SK-N-SH treated with all-trans-retinoic acid at 6 μM for 48 hours (cell line): Measurements from ENCODE around the gene TUT1.
"Not testable (repeated sequence)": the region's sequence is repeated elsewhere in the genome, so short reads cannot be mapped to it uniquely, and the experiment has no call there.

Experiments used
- ATAC-seq: fragments of 200-7000 bp; cut with Tn5 transposase; 3 replicates; pipeline ENCODE4 v1.9.1; 2020; ENCODE audit warnings: mild to moderate bottlenecking, moderate library complexity
- ARNTL ChIP-seq: fragments of 450-650 bp; formaldehyde crosslinking; IDR thresholded peaks from 2 replicates; pipeline ENCODE4 v1.5.0; 2020; ENCODE audit warnings: low read depth, mild to moderate bottlenecking, moderate library complexity, borderline replicate concordance
- CSDC2 ChIP-seq: fragments of 250-450 bp; sonication (Bioruptor Pico); IDR thresholded peaks from 2 replicates; pipeline ENCODE4 v1.5.0; 2020; ENCODE audit warnings: mild to moderate bottlenecking, moderate library complexity
- ESRRG ChIP-seq: fragments of 250-450 bp; sonication (Bioruptor Pico); IDR thresholded peaks from 2 replicates; pipeline ENCODE4 v1.6.1; 2021; ENCODE audit warnings: mild to moderate bottlenecking
- GLIS3 ChIP-seq: fragments of 250-450 bp; sonication (Bioruptor Pico); IDR thresholded peaks from 2 replicates; pipeline ENCODE4 v1.5.0; 2020; ENCODE audit warnings: mild to moderate bottlenecking, moderate library complexity
- ISL1 ChIP-seq: fragments of 250-450 bp; sonication (Bioruptor Pico); IDR thresholded peaks from 2 replicates; pipeline ENCODE4 v2.1.2; 2022; ENCODE audit warnings: mild to moderate bottlenecking, moderate library complexity
- OSR1 ChIP-seq: fragments of 250-450 bp; sonication (Bioruptor Pico); IDR thresholded peaks from 2 replicates; pipeline ENCODE4 v1.8.0; 2022; ENCODE audit warnings: moderate library complexity, mild to moderate bottlenecking, inconsistent platforms
- PPARA ChIP-seq: fragments of 250-450 bp; sonication (Bioruptor Pico); IDR thresholded peaks from 2 replicates; pipeline ENCODE4 v1.5.0; 2020; ENCODE audit warnings: mild to moderate bottlenecking, borderline replicate concordance
- RARB ChIP-seq: fragments of 250-450 bp; sonication (Bioruptor Pico); IDR thresholded peaks from 2 replicates; pipeline ENCODE4 v1.8.0; 2021; ENCODE audit warnings: mild to moderate bottlenecking, moderate library complexity
- SNAI2 ChIP-seq: fragments of 250-450 bp; sonication (Bioruptor Pico); IDR thresholded peaks from 2 replicates; pipeline ENCODE4 v1.5.0; 2020; ENCODE audit warnings: mild to moderate bottlenecking, moderate library complexity
- TCF4 ChIP-seq: fragments of 250-450 bp; sonication (Bioruptor Pico); IDR thresholded peaks from 2 replicates; pipeline ENCODE4 v1.8.0; 2021; ENCODE audit warnings: mild to moderate bottlenecking, moderate library complexity, borderline replicate concordance
- TOX ChIP-seq: fragments of 250-450 bp; sonication (Bioruptor Pico); IDR thresholded peaks from 2 replicates; pipeline ENCODE4 v1.8.0; 2021; ENCODE audit warnings: mild to moderate bottlenecking, moderate library complexity, borderline replicate concordance
- ZC3H10 ChIP-seq: fragments of 250-450 bp; sonication (Bioruptor Pico); IDR thresholded peaks from 2 replicates; pipeline ENCODE4 v1.5.1; 2021; ENCODE audit warnings: mild to moderate bottlenecking, moderate library complexity
- ZFP3 ChIP-seq: fragments of 250-450 bp; sonication (Bioruptor Pico); IDR thresholded peaks from 2 replicates; pipeline ENCODE4 v1.5.0; 2020; ENCODE audit warnings: mild to moderate bottlenecking, moderate library complexity
- ZFP30 ChIP-seq: fragments of 450-650 bp; formaldehyde crosslinking; IDR thresholded peaks from 2 replicates; pipeline ENCODE4 v1.5.0; 2022; ENCODE audit warnings: mild to moderate bottlenecking, moderate library complexity
- ZNF565 ChIP-seq: fragments of 450-650 bp; formaldehyde crosslinking; conservative IDR thresholded peaks from 2 replicates; pipeline ENCODE4 v1.5.0; 2020; ENCODE audit warnings: low read depth, mild to moderate bottlenecking, moderate library complexity
- ZNF70 ChIP-seq: fragments of 450-650 bp; formaldehyde crosslinking; IDR thresholded peaks from 2 replicates; pipeline ENCODE4 v1.5.0; 2020; ENCODE audit warnings: mild to moderate bottlenecking, moderate library complexity
- TF ChIP-seq, protein P1 (sequence below): fragments of 250-450 bp; sonication (Bioruptor Pico); IDR thresholded peaks from 2 replicates; pipeline ENCODE4 v1.5.0; 2020; ENCODE audit warnings: mild to moderate bottlenecking, moderate library complexity
- TF ChIP-seq, protein P2 (sequence below): fragments of 250-450 bp; sonication (Bioruptor Pico); IDR thresholded peaks from 2 replicates; pipeline ENCODE4 v1.8.0; 2021; ENCODE audit warnings: low read depth, mild to moderate bottlenecking, moderate library complexity, borderline replicate concordance

Gene TUT1

DNA sequence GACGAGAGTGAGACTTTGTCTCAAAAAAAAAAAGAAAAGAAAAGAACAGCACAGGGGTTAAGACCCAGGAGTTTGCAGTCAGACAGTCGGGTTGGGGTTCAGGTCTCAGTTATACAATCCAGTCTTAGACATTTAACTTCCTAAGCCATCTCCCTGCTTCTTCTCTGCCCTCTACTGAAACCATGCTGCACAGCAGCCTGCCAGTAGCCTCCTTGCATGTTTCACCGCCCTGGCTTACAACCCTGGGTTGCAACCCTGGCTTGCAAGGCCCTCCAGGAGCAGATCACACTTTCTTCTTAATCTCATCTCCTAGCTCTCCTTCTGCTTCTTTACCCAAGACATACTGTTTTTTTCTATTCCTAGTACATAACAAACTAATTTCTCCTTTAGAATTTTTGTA is 36.4 kb upstream of the TUT1 start (continued):
- TF ChIP-seq ARNTL (CRISPR knock-in tag) (no peak), ZFP30 (CRISPR knock-in tag) (no peak), ZNF565 (CRISPR knock-in tag) (no peak), CSDC2 (CRISPR knock-in tag) (no peak), ZNF70 (CRISPR knock-in tag) (no peak), TOX (CRISPR knock-in tag) (no peak)

DNA sequence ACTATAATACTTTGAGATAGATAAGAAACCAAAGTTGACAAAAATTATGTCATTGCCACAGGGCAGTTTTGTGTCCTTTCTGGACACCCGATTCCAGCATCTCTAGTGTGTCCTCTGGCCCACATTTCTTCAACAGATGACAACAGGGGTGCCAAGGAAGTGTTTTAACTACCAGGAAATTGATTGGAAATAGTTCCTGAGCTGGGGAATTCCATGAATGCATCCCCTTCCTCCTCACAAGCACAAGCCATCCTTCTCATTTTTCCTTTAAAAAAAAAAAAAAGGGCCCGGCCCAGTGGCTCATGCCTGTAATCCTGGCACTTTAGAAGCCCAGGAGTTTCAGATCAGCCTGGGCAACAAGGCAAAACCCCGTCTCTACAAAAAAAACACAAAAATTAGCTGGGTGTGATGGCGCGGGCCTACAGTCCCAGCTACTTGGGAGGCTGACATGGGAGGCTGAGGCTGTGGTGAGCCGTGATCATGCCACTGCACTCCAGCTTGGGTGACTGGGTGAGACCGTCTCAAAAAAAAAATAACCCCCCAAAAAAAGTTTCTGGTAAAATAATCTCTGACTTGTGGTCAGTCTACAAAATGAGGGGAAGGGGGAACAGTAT is 31.3 kb upstream of the TUT1 start:
- no peak for TF ChIP-seq ZNF565 (CRISPR knock-in tag)
- ATAC-seq: no peak

DNA sequence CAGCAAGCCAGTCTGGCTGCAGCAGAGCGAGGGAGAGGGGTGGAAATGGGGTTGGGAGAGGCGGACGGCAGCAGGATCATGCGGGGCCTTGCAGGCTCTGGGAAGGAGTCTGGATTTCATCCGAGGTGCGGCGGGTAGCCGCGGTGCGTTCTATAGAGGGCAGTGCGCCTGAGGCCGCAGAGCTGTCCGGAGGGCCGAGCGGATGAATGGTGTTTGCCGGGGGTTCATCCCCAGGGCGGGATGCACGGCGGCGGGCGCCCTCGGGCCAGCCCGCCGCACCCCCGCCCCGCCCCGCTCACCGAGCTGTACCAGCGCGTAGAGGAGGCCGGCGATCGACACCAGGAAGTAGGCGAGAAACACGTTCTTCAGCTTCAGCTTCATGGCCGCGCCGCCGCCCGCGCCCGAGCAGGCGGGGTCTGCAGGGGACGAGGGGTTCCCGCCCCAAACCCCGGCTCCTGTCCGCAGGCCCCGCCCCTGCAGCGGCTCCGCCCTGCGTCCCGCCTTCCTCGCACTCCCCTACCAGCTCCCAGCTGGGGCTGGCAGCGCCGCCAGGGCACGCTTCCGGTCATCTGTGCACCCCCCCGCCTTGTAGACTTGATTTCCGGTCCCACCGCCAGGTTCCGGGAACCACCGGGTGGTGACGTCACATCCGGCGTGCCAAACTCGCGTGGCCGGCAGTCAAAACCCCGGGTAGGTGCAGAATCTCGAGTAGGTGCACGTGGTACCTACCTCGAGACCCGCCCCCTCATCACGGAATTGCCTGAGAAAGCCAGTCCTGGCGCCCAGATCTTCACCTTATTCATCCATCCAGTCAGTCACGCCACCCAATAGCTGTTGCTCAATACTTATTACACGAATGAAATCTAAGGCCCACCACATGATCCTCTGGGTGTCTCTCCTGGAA is 30.5 kb upstream of the TUT1 start, which contains the start of gene B3GAT3:
Gene B3GAT3, minus strand, starts transcription at position 420 of the 904 bp plus-strand sequence. Its CDS starts 39 bp downstream, at position 381.
- peak; percentile 96 for ATAC-seq
- TF ChIP-seq ZFP3 (CRISPR knock-in tag) (peak; percentile 78), SNAI2 (CRISPR knock-in tag) (0 out of 2 replicates have a peak, but pooled peaks have one; percentile 56), TOX (CRISPR knock-in tag) (no peak), ISL1 (CRISPR knock-in tag) (no peak), GLIS3 (CRISPR knock-in tag) (0 out of 2 replicates have a peak, but pooled peaks have one; percentile 28), PPARA (no peak), ZC3H10 (CRISPR knock-in tag) (no peak), CSDC2 (CRISPR knock-in tag) (peak; percentile 92)
- TF ChIP-seq, protein P1, sequence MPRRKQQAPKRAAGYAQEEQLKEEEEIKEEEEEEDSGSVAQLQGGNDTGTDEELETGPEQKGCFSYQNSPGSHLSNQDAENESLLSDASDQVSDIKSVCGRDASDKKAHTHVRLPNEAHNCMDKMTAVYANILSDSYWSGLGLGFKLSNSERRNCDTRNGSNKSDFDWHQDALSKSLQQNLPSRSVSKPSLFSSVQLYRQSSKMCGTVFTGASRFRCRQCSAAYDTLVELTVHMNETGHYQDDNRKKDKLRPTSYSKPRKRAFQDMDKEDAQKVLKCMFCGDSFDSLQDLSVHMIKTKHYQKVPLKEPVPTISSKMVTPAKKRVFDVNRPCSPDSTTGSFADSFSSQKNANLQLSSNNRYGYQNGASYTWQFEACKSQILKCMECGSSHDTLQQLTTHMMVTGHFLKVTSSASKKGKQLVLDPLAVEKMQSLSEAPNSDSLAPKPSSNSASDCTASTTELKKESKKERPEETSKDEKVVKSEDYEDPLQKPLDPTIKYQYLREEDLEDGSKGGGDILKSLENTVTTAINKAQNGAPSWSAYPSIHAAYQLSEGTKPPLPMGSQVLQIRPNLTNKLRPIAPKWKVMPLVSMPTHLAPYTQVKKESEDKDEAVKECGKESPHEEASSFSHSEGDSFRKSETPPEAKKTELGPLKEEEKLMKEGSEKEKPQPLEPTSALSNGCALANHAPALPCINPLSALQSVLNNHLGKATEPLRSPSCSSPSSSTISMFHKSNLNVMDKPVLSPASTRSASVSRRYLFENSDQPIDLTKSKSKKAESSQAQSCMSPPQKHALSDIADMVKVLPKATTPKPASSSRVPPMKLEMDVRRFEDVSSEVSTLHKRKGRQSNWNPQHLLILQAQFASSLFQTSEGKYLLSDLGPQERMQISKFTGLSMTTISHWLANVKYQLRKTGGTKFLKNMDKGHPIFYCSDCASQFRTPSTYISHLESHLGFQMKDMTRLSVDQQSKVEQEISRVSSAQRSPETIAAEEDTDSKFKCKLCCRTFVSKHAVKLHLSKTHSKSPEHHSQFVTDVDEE (CRISPR knock-in tag): peak; percentile 51; the same call in 1 of the 2 replicates
- TF ChIP-seq, protein P2, sequence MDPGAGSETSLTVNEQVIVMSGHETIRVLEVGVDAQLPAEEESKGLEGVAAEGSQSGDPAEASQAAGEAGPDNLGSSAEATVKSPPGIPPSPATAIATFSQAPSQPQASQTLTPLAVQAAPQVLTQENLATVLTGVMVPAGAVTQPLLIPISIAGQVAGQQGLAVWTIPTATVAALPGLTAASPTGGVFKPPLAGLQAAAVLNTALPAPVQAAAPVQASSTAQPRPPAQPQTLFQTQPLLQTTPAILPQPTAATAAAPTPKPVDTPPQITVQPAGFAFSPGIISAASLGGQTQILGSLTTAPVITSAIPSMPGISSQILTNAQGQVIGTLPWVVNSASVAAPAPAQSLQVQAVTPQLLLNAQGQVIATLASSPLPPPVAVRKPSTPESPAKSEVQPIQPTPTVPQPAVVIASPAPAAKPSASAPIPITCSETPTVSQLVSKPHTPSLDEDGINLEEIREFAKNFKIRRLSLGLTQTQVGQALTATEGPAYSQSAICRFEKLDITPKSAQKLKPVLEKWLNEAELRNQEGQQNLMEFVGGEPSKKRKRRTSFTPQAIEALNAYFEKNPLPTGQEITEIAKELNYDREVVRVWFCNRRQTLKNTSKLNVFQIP (CRISPR knock-in tag): peak; percentile 36; the same call in 1 of the 2 replicates

DNA sequence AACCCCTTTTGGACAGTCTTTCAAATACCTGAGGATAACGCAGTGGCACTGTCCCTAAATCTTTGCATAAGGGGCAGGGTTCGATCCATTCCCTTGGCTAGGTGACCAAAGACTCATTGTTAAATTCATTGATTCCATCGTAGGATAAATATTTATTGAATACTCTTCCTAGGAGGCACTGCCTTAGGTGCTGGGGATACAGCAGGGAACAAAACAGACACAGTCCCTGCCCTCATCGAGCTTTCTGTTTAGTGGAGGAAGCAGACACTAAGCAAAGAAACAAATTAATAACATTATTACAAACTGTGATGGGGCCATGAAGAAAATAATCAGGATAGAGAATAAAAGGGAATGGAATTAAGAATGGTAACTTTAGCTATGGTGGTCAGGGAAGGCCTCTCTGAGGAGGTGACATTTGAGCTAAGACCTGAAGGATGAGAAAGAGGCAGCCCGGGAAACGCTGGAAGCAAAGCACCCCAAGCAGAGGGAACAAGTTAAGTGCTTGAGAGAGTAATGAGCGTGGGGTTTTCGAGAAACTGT is 29.8 kb upstream of the TUT1 start:
- no peak for TF ChIP-seq SNAI2 (CRISPR knock-in tag)
- TF ChIP-seq PPARA: no peak
- TF ChIP-seq RARB (CRISPR knock-in tag): no peak
- TF ChIP-seq ARNTL (CRISPR knock-in tag): no peak
- TF ChIP-seq OSR1 (CRISPR knock-in tag): no peak
- TF ChIP-seq ESRRG: no peak
- TF ChIP-seq, all 23 proteins: peak for 0
- ATAC-seq: no peak

DNA sequence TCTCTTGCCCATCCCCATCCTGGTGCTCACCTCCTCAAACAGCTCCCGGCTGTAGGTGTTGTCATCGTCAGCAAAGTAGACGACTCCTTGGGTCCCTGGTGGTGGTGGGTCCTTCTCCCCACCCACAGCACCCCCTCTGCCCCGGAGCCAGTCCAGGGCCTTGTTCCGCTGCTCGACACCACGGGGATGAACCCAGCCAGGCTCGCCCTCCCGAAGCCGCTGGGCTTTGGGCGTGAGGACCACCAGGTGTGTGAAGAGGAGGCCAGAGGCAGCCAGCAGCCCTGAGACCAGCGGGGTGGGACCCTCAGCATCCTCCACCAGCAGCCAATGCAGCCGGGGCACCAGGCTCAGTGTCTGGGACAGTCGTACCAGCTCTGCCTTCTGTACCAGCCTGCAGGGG is 25.6 kb upstream of the TUT1 start:
- not testable (repeated sequence) for ATAC-seq

DNA sequence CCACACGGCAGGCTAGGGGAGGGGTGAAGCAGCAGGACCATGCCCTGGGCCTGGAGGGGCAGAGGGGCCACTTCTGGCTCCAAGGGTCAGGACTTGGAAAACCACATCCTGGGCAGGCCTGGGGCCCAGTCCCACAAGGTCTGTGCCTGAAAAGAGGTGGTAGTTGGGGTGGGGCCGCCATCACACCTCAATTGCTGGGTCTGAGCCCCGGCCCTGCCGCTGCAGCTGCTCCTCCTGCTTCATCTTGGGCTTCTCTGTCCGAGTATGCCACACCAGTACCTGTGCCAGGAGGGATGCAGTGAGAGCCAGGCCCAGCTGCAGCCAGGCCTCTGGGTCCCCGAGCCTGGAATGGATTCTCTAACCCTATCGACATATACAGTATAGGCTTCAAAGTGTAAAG is 24.2 kb upstream of the TUT1 start:
- ATAC-seq: no peak
- no peak for TF ChIP-seq ZC3H10 (CRISPR knock-in tag)
- TF ChIP-seq ESRRG: no peak
- no peak for TF ChIP-seq ISL1 (CRISPR knock-in tag)
- TF ChIP-seq, protein P1 (CRISPR knock-in tag): no peak
- no peak for TF ChIP-seq PPARA
- TF ChIP-seq OSR1 (CRISPR knock-in tag): no peak
- TF ChIP-seq SNAI2 (CRISPR knock-in tag): no peak
- no peak for TF ChIP-seq TOX (CRISPR knock-in tag)
- no peak for TF ChIP-seq ZFP3 (CRISPR knock-in tag)
- no peak for TF ChIP-seq TCF4 (CRISPR knock-in tag)
- TF ChIP-seq ZNF565 (CRISPR knock-in tag): no peak
- TF ChIP-seq ZNF70 (CRISPR knock-in tag): no peak
